KMS-11 (cell line): Measurements from ENCODE around the gene IL17RB.

ENCODE experiments used
- H2AFZ ChIP-seq: fragments of 200-600 bp; sonication (generic); 2 replicates; pipeline ENCODE4 v1.6.1; 2016; ENCODE audit warnings: antibody characterized with exemption, mixed run types, low read depth
- H3K27ac ChIP-seq: fragments of 200-600 bp; sonication (generic); 2 replicates; pipeline ENCODE4 v1.6.1; 2016; ENCODE audit warnings: mild to moderate bottlenecking, mixed run types
- H3K27me3 ChIP-seq: fragments of 200-600 bp; sonication (generic); 2 replicates; pipeline ENCODE4 v1.6.1; 2017; ENCODE audit warnings: mild to moderate bottlenecking, low read depth, mixed run types, moderate library complexity; ENCODE audit not compliant: insufficient read depth
- H3K36me3 ChIP-seq: fragments of 200-600 bp; sonication (generic); 2 replicates; pipeline ENCODE4 v1.6.1; 2017; ENCODE audit warnings: mild to moderate bottlenecking, mixed run types; ENCODE audit not compliant: insufficient read depth
- H3K4me1 ChIP-seq: fragments of 200-600 bp; sonication (generic); 2 replicates; pipeline ENCODE4 v1.6.1; 2016; ENCODE audit warnings: mild to moderate bottlenecking, low read depth, mixed run types; ENCODE audit not compliant: poor library complexity, severe bottlenecking
- H3K4me2 ChIP-seq: fragments of 200-600 bp; sonication (generic); 2 replicates; pipeline ENCODE4 v1.7.0; 2016; ENCODE audit warnings: mild to moderate bottlenecking, mixed run types
- H3K4me3 ChIP-seq: fragments of 200-600 bp; sonication (generic); IDR thresholded peaks from 2 replicates; pipeline ENCODE4 v1.6.1; 2017; ENCODE audit warnings: low read depth, low read length, mixed read lengths; ENCODE audit not compliant: insufficient read depth
- H3K79me2 ChIP-seq: fragments of 200-600 bp; sonication (generic); 2 replicates; pipeline ENCODE4 v1.6.1; 2016; ENCODE audit warnings: low read depth, mixed run types; ENCODE audit not compliant: insufficient read depth
- H3K9ac ChIP-seq: fragments of 200-600 bp; sonication (generic); 2 replicates; pipeline ENCODE4 v1.6.1; 2016; ENCODE audit warnings: mild to moderate bottlenecking, mixed run types
- H4K20me1 ChIP-seq: fragments of 200-600 bp; sonication (generic); 2 replicates; pipeline ENCODE4 v1.6.1; 2016; ENCODE audit warnings: mild to moderate bottlenecking, mixed run types; ENCODE audit not compliant: insufficient read depth
- TF ChIP-seq, protein P1 (sequence below): fragments of 200-600 bp; sonication (generic); conservative IDR thresholded peaks from 2 replicates; pipeline ENCODE4 v1.6.1; 2017; ENCODE audit warnings: low read depth, mild to moderate bottlenecking, antibody characterized with exemption, low read length, moderate library complexity, mixed read lengths

Gene IL17RB

DNA sequence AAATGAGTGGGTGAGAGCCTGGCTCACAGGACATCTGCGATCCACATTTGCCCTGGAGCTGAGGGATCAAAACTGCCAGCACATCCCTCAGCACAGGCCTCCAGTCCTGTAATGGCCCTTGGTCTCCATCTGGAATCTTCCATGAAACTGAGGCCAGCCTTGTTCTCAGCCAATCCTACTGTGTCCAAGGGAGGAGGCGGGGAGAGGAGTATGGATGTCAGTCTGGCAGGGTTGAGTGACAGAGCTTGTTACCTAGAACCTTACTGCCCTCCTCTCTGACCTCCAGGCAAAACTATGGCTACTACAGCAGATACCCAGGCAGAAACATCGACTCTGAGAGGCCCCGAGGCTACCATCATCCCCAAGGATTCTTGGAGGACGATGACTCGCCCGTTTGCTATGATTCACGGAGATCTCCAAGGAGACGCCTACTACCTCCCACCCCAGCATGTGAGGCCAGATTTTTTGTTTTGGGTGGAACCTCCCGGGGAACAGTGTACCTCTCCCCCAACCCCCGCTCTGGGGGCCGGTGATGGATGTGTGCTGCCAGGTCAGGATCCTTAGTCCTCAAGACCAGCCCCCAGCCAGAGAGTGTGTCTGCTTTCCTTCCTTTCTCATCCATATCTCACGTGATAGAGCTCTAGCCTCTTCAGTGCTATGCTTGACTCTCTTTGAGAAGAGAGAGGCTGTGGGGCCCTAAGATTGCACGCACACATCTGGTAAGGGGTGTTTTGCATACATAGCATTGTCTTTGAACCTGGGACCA, 41.5 kb upstream of the IL17RB start:
- no peak overlapping the region for H3K4me3 ChIP-seq
- H2AFZ ChIP-seq = no peak overlapping the region
- H3K36me3 ChIP-seq = no peaks in the 10 kb centered on the region
- TF ChIP-seq, protein P1, sequence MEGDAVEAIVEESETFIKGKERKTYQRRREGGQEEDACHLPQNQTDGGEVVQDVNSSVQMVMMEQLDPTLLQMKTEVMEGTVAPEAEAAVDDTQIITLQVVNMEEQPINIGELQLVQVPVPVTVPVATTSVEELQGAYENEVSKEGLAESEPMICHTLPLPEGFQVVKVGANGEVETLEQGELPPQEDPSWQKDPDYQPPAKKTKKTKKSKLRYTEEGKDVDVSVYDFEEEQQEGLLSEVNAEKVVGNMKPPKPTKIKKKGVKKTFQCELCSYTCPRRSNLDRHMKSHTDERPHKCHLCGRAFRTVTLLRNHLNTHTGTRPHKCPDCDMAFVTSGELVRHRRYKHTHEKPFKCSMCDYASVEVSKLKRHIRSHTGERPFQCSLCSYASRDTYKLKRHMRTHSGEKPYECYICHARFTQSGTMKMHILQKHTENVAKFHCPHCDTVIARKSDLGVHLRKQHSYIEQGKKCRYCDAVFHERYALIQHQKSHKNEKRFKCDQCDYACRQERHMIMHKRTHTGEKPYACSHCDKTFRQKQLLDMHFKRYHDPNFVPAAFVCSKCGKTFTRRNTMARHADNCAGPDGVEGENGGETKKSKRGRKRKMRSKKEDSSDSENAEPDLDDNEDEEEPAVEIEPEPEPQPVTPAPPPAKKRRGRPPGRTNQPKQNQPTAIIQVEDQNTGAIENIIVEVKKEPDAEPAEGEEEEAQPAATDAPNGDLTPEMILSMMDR = no peak
- H4K20me1 ChIP-seq = no peaks in the 10 kb centered on the region
- H3K4me2 ChIP-seq = no peak overlapping the region
- no peaks in the 10 kb centered on the region for H3K27me3 ChIP-seq
- no peaks in the 10 kb centered on the region for H3K79me2 ChIP-seq
- no peak overlapping the region for H3K9ac ChIP-seq
- H3K4me1 ChIP-seq = no peaks in the 10 kb centered on the region
- no peak overlapping the region for H3K27ac ChIP-seq

DNA sequence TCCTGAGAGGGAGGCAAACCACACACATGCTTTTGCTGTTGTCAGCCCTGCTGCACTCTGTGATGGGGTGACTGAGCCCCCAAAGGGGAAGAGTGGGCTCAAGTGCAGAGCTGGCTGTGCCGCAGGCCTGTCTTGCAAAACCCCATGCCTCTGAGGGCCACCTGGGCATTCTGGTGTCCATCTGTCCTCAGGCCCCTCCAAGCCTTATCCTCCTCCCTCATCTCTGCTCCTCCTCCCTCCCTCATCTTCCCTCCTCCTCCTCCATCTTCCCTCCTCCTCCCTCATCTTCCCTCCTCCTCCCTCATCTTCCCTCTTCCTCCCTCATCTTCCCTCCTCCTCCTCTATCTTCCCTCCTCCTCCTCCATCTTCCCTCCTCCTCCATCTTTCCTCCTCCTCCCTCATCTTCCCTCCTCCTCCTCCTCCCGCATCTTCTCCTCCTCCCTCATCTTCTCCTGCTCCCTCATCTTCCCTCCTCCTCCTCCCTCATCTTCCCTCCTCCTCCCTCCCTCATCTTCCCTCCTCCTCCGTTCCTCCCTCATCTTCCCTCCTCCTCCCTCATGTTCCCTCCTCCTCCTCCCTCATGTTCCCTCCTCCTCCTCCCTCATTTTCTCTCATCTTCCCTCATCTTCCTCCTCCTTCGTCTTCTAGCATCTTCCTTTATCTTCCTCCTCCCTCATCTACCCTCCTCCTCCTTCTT, 40.8 kb upstream of the IL17RB start:
- Histone ChIP-seq H4K20me1 (no peaks in the 10 kb centered on the region), H2AFZ (no peak overlapping the region), H3K4me3 (no peak overlapping the region)

DNA sequence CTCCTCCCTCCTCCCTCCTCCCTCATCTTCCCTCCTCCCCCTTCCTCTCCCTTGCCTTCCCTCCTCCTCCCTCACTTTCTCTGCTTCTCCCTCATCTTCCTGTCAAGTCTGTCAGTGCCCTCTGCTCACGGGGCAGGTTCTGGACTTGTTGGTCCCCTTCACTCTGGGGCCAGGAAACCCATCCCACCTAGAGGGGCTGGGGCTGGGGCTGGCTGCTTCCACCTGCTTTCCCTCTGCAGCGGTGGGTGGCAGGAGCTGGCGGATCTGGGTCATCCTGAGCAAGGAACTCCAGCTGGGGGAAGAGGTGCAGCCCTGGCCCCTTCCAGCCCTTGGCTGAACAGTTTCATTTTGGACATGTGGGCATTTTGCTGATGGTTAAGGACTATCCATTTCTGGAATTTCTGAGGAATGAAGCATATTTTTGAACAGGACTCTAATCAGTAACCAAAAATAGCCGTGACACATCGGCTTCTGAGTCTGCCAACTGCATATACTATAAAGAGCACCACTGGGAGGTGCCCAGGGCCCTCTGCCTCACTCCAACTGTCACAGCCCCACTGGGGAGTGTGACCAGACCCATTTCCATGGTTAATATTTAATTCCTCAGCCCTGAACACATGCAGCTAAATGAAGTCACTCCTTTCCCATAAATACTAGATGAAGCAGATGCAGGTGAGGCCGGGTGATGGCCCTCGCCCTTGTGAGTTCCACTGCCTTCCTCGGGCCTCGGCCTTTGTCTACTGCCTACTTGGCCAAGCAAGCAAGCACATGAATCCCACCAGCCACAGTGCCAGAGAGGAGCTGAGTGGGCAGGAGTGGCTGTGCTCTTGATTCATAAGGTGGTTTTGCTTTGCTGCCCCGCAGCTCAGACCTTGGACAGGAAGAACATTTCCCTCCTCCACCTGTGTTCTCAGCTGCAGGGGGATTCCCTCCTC, 39.9 kb upstream of the IL17RB start:
- Histone ChIP-seq H4K20me1 (no peaks in the 10 kb centered on the region), H3K9ac (no peak overlapping the region), H2AFZ (no peak overlapping the region), H3K36me3 (no peaks in the 10 kb centered on the region), H3K27ac (no peak overlapping the region), H3K4me2 (no peak overlapping the region), H3K27me3 (no peaks in the 10 kb centered on the region), H3K4me1 (no peaks in the 10 kb centered on the region), H3K79me2 (no peaks in the 10 kb centered on the region), H3K4me3 (no peak overlapping the region)
- TF ChIP-seq, protein P1 = no peak

More for the DNA sequence above, 40.8 kb upstream of the IL17RB start:
- H3K4me2 ChIP-seq = no peak overlapping the region
- no peaks in the 10 kb centered on the region for H3K79me2 ChIP-seq
- H3K27ac ChIP-seq = no peak overlapping the region
- no peaks in the 10 kb centered on the region for H3K36me3 ChIP-seq
- H3K4me1 ChIP-seq = no peaks in the 10 kb centered on the region
- H3K27me3 ChIP-seq = no peaks in the 10 kb centered on the region
- no peak overlapping the region for H3K9ac ChIP-seq
- TF ChIP-seq, protein P1 = no peak

DNA sequence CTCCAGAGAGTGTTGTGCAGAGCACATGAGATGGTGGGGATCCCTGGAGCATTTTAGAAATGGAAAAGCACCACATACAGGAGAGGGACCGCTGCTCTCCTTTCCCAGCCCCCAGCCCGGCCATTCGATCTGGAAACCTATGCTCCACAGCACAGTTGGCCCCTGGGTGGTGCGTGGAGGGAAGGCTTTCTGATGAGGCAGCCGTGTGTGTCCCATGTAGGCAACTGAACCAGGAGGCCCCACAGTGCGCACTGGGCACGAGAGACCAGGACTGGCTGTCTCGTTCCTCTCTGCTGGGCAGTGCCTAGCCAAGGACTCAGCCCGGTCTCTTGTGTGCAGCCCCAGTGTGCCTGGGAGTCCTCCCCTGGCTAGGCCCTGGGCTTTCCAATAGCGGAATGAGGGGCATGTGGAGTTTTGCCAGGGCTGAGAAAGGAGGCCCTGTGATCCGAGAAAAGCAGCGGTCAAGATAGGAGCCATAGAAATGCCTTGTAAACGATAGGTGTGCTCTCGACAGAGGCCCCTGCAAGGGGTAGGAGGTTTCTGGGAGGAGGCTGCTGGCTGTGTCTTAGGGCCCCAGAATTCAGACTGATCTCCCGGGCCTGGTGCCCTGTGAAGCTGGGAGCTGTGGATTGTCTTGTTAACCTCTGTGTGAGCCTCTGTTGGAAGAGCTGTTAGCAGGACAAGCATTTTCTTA, 39.1 kb upstream of the IL17RB start:
- H3K9ac ChIP-seq = no peak overlapping the region
- TF ChIP-seq, protein P1 = no peak
- H3K36me3 ChIP-seq = no peaks in the 10 kb centered on the region
- H3K27me3 ChIP-seq = no peaks in the 10 kb centered on the region
- no peak overlapping the region for H3K27ac ChIP-seq
- H4K20me1 ChIP-seq = no peaks in the 10 kb centered on the region
- no peaks in the 10 kb centered on the region for H3K79me2 ChIP-seq
- H3K4me3 ChIP-seq = no peak overlapping the region
- no peak overlapping the region for H3K4me2 ChIP-seq
- H3K4me1 ChIP-seq = no peaks in the 10 kb centered on the region
- no peak overlapping the region for H2AFZ ChIP-seq
